Keratinocyte (primary cell): ENCODE measurements around the gene ETV3L. TPM values are rescaled to one million over a fixed set of nuclear protein-coding genes. Genes with fewer than 3 reads are reported as not detected.

ENCODE experiments used
- DNase-seq: peaks from one replicate; pipeline ENCODE4 v3.0.0-alpha.2; 2011; ENCODE audit warnings: low read depth, missing footprints, low spot score
- FAIRE-seq: peaks from 2 replicates; lab custom pipeline; 2011; peaks lifted over from hg19 to GRCh38; lab: Jason Lieb, UNC
- H2AFZ ChIP-seq: 2 replicates; pipeline ENCODE4 v1.6.0; 2012; ENCODE audit warnings: low read length, control low read depth, inconsistent platforms; ENCODE audit not compliant: control insufficient read depth
- H3K27ac ChIP-seq: 2 replicates; pipeline ENCODE4 v1.5.1; 2011; ENCODE audit warnings: low read length; ENCODE audit not compliant: control insufficient read depth, insufficient read depth
- H3K27me3 ChIP-seq: 3 replicates; pipeline ENCODE4 v1.6.0; 2011; ENCODE audit warnings: low read length; ENCODE audit not compliant: control insufficient read depth, insufficient read depth; ENCODE audit errors: extremely low read depth
- H3K36me3 ChIP-seq, 2 experiments: 2 replicates in 1 of 2; 3 replicates in 1 of 2; pipeline ENCODE4 v1.5.1; 2011; ENCODE audit warnings: low read length in 2 of 2, mild to moderate bottlenecking in 1 of 2; ENCODE audit not compliant: control insufficient read depth in 2 of 2, insufficient read depth in 2 of 2; ENCODE audit errors: extremely low read depth in 1 of 2
- H3K4me1 ChIP-seq: 3 replicates; pipeline ENCODE4 v1.5.1; 2011; ENCODE audit warnings: low read length; ENCODE audit not compliant: control insufficient read depth, insufficient read depth; ENCODE audit errors: extremely low read depth
- H3K4me2 ChIP-seq: 3 replicates; pipeline ENCODE4 v1.6.0; 2011; ENCODE audit warnings: low read depth, low read length; ENCODE audit not compliant: control insufficient read depth, insufficient read depth; ENCODE audit errors: extremely low read depth
- H3K4me3 ChIP-seq, 3 experiments: fragments of 200-600 bp in 1 of 3; sonication (generic) in 1 of 3; 2 replicates in 2 of 3; 3 replicates in 1 of 3; pipeline ENCODE4 v1.5.1; 2011 to 2016; ENCODE audit warnings: low read length in 3 of 3, mild to moderate bottlenecking in 3 of 3, control low read depth in 2 of 3, inconsistent platforms in 1 of 3, low read depth in 1 of 3, mixed read lengths in 1 of 3, mixed run types in 1 of 3, moderate library complexity in 1 of 3; ENCODE audit not compliant: control insufficient read depth in 2 of 3, insufficient read depth in 2 of 3; ENCODE audit errors: extremely low read depth in 1 of 3
- H3K79me2 ChIP-seq: 2 replicates; pipeline ENCODE4 v1.6.0; 2012; ENCODE audit warnings: low read length; ENCODE audit not compliant: control insufficient read depth, insufficient read depth
- H3K9ac ChIP-seq: 3 replicates; pipeline ENCODE4 v1.6.0; 2011; ENCODE audit warnings: low read length; ENCODE audit not compliant: control insufficient read depth, insufficient read depth; ENCODE audit errors: extremely low read depth
- H3K9me1 ChIP-seq: 3 replicates; pipeline ENCODE4 v1.6.0; 2011; ENCODE audit warnings: low read length; ENCODE audit not compliant: control insufficient read depth, insufficient read depth; ENCODE audit errors: extremely low read depth
- H3K9me3 ChIP-seq: 2 replicates; pipeline ENCODE4 v1.5.1; 2012; ENCODE audit warnings: low read depth, low read length; ENCODE audit not compliant: control insufficient read depth
- H4K20me1 ChIP-seq: 3 replicates; pipeline ENCODE4 v1.6.0; 2011; ENCODE audit warnings: low read length; ENCODE audit not compliant: control insufficient read depth, insufficient read depth; ENCODE audit errors: extremely low read depth
- CTCF ChIP-seq, 3 experiments: IDR thresholded peaks in 1 of 3; conservative IDR thresholded peaks in 1 of 3; optimal IDR thresholded peaks in 1 of 3; 2 replicates in 2 of 3; 3 replicates in 1 of 3; pipeline versions ENCODE3 to v1.5.1; 2011; ENCODE audit warnings: low read length in 3 of 3, mild to moderate bottlenecking in 3 of 3, moderate library complexity in 2 of 3, control low read depth in 1 of 3, inconsistent platforms in 1 of 3; ENCODE audit not compliant: insufficient read depth in 2 of 3; ENCODE audit errors: extremely low read depth in 1 of 3
- EZH2 ChIP-seq: IDR thresholded peaks from one replicate; pipeline ENCODE4 v1.6.1; 2012; ENCODE audit warnings: inconsistent platforms, mild to moderate bottlenecking, low read length, moderate library complexity
- dilution Hi-C: fragments of 300-500 bp; cut with MboI; formaldehyde crosslinking; loops from one replicate; pipeline ENCODE4 v1.7.0; 2020; ENCODE audit warnings: low sequenced_read_pairs; ENCODE audit not compliant: extremely low pct_ligation_motif_present
- polyA plus RNA-seq, 5 experiments: library from polyadenylated mRNA; depleted of rRNA in 3 of 5; stranded (reverse) in 3 of 5; stranded (forward) in 1 of 5; unstranded in 1 of 5; fragments of >200 nt; gene quantifications; 1 replicate in 1 of 5; 2 replicates in 3 of 5; 3 replicates in 1 of 5; pipeline versions ENCODE4 v1.2.1 to v1.2.3, GENCODE V29; 2011 to 2012; ENCODE audit warnings: missing spikeins in 2 of 5, low read depth in 1 of 5, low replicate concordance in 1 of 5

The ETV3L gene
- polyA plus RNA-seq, 1 donor (not counting 4 experiments of a cell fraction or from before 2014, with no cell fraction given), result not detected

- H2AFZ ChIP-seq, result no peak overlapping the region
- H4K20me1 ChIP-seq, result no peaks in the 10 kb centered on the region
- peaks cover 37% of the 10 kb centered on the region for H3K4me1 ChIP-seq
- dilution Hi-C loops, result no loop called here
- H3K36me3 ChIP-seq, result no peaks in the 10 kb centered on the region
- TF ChIP-seq CTCF (optimal IDR thresholded peaks at IDR 0.05 in 1 of 3, IDR thresholded peaks at IDR 0.05 in 1 of 3, conservative IDR thresholded peaks at IDR 0.05 in 1 of 3; ENCODE audit: extremely low read depth in 1 of 3, insufficient read depth in 2 of 3, low read length in 3 of 3) (no peak), EZH2 (no peak)
- no peaks in the 10 kb centered on the region for H3K9me1 ChIP-seq
- no peak overlapping the region for H3K9ac ChIP-seq
- H3K4me2 ChIP-seq, result no peak overlapping the region
- H3K9me3 ChIP-seq, result no peaks in the 10 kb centered on the region
- H3K27ac ChIP-seq, result no peak overlapping the region
- FAIRE-seq (no peak), DNase-seq (no peak)
- no peaks in the 10 kb centered on the region for H3K27me3 ChIP-seq
- no peaks in the 10 kb centered on the region for H3K79me2 ChIP-seq
- H3K4me3 ChIP-seq, result no peak overlapping the region
Measured at GRCh38 chr1:157147037-157147436, 47.4 kb upstream of the ETV3L start.

- H3K4me3 ChIP-seq, result no peak overlapping the region
- FAIRE-seq (no peak), DNase-seq (no peak)
- no peak overlapping the region for H3K4me2 ChIP-seq
- H3K9me3 ChIP-seq, result no peaks in the 10 kb centered on the region
- H3K9ac ChIP-seq, result no peak overlapping the region
- no peaks in the 10 kb centered on the region for H4K20me1 ChIP-seq
- no peaks in the 10 kb centered on the region for H3K79me2 ChIP-seq
- no peak overlapping the region for H2AFZ ChIP-seq
- H3K9me1 ChIP-seq, result no peaks in the 10 kb centered on the region
- dilution Hi-C loops, result no loop called here
- H3K4me1 ChIP-seq, result peaks cover 37% of the 10 kb centered on the region
- no peak overlapping the region for H3K27ac ChIP-seq
- H3K36me3 ChIP-seq, result no peaks in the 10 kb centered on the region
- TF ChIP-seq EZH2 (no peak), CTCF (optimal IDR thresholded peaks at IDR 0.05 in 1 of 3, IDR thresholded peaks at IDR 0.05 in 1 of 3, conservative IDR thresholded peaks at IDR 0.05 in 1 of 3; ENCODE audit: extremely low read depth in 1 of 3, insufficient read depth in 2 of 3, low read length in 3 of 3) (no peak)
- H3K27me3 ChIP-seq, result no peaks in the 10 kb centered on the region
Measured at GRCh38 chr1:157146244-157146643, 46.6 kb upstream of the ETV3L start.
